Measurements from ENCODE around the gene GABRB3.

GABRB3 gene

DNA sequence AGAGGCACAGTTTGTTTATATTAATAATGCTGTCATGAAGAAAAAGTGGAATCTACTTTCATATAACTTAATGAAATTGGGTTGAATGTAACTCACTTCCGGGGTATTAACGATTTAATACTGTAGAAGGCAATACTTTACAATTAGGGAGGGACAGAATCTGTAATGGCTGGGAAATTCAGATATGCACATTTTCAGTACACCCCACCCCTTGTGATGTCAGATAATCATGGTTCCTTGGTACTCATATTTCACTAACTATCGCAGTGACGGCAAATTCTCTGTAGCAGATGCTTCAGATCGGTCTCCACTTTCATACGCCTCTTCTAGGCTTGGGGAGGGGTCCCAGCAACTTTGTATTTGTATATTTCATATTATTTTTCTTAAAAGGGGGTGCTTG, 207.3 kb downstream of the GABRB3 start:
- no peaks in the 10 kb centered on the region for H3K36me3 ChIP-seq (ENCODE audit: low read depth)
- H3K4me3 ChIP-seq (ENCODE audit: severe bottlenecking) = no peak overlapping the region
- H3K4me1 ChIP-seq (ENCODE audit: insufficient read depth, poor library complexity, severe bottlenecking) = no peaks in the 10 kb centered on the region
- no peak overlapping the region for H3K27ac ChIP-seq (ENCODE audit: poor library complexity, severe bottlenecking)
- TF ChIP-seq, protein P1, sequence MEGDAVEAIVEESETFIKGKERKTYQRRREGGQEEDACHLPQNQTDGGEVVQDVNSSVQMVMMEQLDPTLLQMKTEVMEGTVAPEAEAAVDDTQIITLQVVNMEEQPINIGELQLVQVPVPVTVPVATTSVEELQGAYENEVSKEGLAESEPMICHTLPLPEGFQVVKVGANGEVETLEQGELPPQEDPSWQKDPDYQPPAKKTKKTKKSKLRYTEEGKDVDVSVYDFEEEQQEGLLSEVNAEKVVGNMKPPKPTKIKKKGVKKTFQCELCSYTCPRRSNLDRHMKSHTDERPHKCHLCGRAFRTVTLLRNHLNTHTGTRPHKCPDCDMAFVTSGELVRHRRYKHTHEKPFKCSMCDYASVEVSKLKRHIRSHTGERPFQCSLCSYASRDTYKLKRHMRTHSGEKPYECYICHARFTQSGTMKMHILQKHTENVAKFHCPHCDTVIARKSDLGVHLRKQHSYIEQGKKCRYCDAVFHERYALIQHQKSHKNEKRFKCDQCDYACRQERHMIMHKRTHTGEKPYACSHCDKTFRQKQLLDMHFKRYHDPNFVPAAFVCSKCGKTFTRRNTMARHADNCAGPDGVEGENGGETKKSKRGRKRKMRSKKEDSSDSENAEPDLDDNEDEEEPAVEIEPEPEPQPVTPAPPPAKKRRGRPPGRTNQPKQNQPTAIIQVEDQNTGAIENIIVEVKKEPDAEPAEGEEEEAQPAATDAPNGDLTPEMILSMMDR (IDR thresholded peaks at IDR 0.05; ENCODE audit: poor library complexity, severe bottlenecking) = no peak
- DNase-seq (ENCODE audit: low spot score) (no peak), ATAC-seq (ENCODE audit: low read depth) (no peak)
- peaks cover 4% of the 10 kb centered on the region for H3K27me3 ChIP-seq (ENCODE audit: insufficient read depth, poor library complexity, severe bottlenecking)
- no peaks in the 10 kb centered on the region for H3K9me3 ChIP-seq (ENCODE audit: severe bottlenecking)

DNA sequence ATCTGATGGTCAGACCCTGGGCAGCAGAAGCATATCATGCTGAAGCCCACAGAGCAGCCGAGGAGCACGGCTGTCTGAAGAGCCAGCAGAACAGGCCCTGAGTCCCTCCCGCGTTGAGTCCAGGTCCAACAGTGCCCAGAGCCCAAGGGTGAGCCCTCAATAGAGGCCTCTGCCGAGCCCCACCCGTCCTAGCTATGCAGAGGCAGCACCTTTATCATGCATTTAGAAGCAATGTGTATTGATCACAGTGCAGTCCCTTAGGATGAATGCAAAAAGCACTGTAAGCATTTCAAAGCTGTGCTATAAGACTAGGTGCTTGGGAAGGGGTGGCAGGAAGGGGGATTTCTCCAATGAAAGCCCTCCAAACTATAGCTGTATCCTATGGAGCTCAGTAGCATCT, 208.5 kb downstream of the GABRB3 start:
- TF ChIP-seq, protein P1 (IDR thresholded peaks at IDR 0.05; ENCODE audit: poor library complexity, severe bottlenecking) = no peak
- no peak overlapping the region for H3K4me3 ChIP-seq (ENCODE audit: severe bottlenecking)
- no peaks in the 10 kb centered on the region for H3K36me3 ChIP-seq (ENCODE audit: low read depth)
- no peak overlapping the region for H3K27ac ChIP-seq (ENCODE audit: poor library complexity, severe bottlenecking)
- H3K9me3 ChIP-seq (ENCODE audit: severe bottlenecking) = no peaks in the 10 kb centered on the region
- no peak for ATAC-seq (ENCODE audit: low read depth)
- peaks cover 4% of the 10 kb centered on the region for H3K27me3 ChIP-seq (ENCODE audit: insufficient read depth, poor library complexity, severe bottlenecking)
- no peak for DNase-seq (ENCODE audit: low spot score)
- no peaks in the 10 kb centered on the region for H3K4me1 ChIP-seq (ENCODE audit: insufficient read depth, poor library complexity, severe bottlenecking)

DNA sequence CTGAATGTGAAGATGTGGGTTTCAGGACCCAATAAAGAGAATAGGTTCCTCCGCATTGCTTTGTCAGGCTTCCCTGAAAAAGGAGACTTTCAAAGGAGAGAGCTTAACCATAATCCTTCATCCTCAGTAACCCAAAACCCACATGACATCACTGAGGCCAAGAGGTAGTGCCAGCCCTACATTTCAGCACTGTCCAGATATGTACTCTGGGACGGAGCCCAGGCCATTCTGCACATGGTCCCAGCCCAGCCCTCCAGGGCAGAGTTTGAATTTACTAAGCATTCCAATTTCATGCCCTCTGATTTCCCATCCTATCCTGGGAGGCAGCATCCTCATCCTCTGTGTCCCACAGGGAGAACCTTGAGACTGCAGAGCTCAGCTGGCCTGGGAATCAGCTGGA, 210.5 kb downstream of the GABRB3 start:
- no peaks in the 10 kb centered on the region for H3K36me3 ChIP-seq (ENCODE audit: low read depth)
- no peaks in the 10 kb centered on the region for H3K4me1 ChIP-seq (ENCODE audit: insufficient read depth, poor library complexity, severe bottlenecking)
- no peak overlapping the region for H3K27ac ChIP-seq (ENCODE audit: poor library complexity, severe bottlenecking)
- no peak for DNase-seq (ENCODE audit: low spot score)
- TF ChIP-seq, protein P1 (IDR thresholded peaks at IDR 0.05; ENCODE audit: poor library complexity, severe bottlenecking) = no peak
- H3K27me3 ChIP-seq (ENCODE audit: insufficient read depth, poor library complexity, severe bottlenecking) = peaks cover 4% of the 10 kb centered on the region
- no peaks in the 10 kb centered on the region for H3K9me3 ChIP-seq (ENCODE audit: severe bottlenecking)
- no peak for ATAC-seq (ENCODE audit: low read depth)
- no peak overlapping the region for H3K4me3 ChIP-seq (ENCODE audit: severe bottlenecking)

DNA sequence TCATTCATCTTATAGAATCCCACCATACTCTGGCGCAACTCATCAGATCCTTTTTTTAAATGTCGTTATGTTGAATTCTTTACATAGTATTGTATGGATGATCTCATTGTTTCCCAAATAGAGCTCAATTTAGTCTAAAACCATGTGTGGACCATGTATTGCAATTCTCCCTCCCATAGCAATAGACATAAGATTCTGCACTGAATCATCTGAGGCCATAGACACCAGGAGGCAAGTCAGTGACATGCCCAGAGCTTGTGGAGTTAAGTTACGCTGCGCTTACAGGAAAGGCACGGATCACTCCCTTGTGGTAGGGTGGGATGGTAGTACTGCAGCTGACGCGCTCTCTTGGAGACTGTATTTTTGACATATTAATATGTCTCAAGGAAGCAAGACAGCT, 211.0 kb downstream of the GABRB3 start:
- Histone ChIP-seq H3K27me3 (ENCODE audit: insufficient read depth, poor library complexity, severe bottlenecking) (peaks cover 4% of the 10 kb centered on the region), H3K27ac (ENCODE audit: poor library complexity, severe bottlenecking) (no peak overlapping the region), H3K36me3 (ENCODE audit: low read depth) (no peaks in the 10 kb centered on the region), H3K4me1 (ENCODE audit: insufficient read depth, poor library complexity, severe bottlenecking) (no peaks in the 10 kb centered on the region), H3K9me3 (ENCODE audit: severe bottlenecking) (no peaks in the 10 kb centered on the region), H3K4me3 (ENCODE audit: severe bottlenecking) (no peak overlapping the region)
- TF ChIP-seq, protein P1 (IDR thresholded peaks at IDR 0.05; ENCODE audit: poor library complexity, severe bottlenecking) = no peak
- no peak for DNase-seq (ENCODE audit: low spot score)
- ATAC-seq (ENCODE audit: low read depth) = no peak

DNA sequence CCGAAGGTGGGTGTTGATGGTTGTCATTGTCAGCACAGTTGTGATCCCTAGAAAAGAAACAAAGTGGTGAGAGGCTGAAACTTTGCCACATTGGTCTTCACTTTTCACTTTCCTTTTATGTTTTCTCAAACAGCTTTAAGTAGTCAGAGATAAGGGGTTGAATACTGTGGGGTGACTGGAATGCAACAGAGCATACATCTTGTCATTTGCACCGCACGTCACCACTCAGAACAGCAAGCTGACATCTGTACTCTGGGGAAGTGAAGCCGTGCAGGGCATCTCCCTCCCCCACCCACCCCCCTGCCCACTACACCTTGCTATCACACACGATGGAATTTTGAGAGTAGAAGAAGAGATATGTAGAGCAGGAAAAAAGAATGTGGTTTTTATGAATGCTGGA, 211.7 kb downstream of the GABRB3 start:
- TF ChIP-seq, protein P1 (IDR thresholded peaks at IDR 0.05; ENCODE audit: poor library complexity, severe bottlenecking) = no peak
- ATAC-seq (ENCODE audit: low read depth) = no peak
- DNase-seq (ENCODE audit: low spot score) = no peak
- Histone ChIP-seq H3K27me3 (ENCODE audit: insufficient read depth, poor library complexity, severe bottlenecking) (peaks cover 4% of the 10 kb centered on the region), H3K36me3 (ENCODE audit: low read depth) (no peaks in the 10 kb centered on the region), H3K4me3 (ENCODE audit: severe bottlenecking) (no peak overlapping the region), H3K9me3 (ENCODE audit: severe bottlenecking) (no peaks in the 10 kb centered on the region), H3K4me1 (ENCODE audit: insufficient read depth, poor library complexity, severe bottlenecking) (no peaks in the 10 kb centered on the region), H3K27ac (ENCODE audit: poor library complexity, severe bottlenecking) (no peak overlapping the region)

Data from RWPE2 (cell line).